Adipocyte (in vitro differentiated cells): Measurements from ENCODE around the gene IGFBP6.
A peak's percentile ranks its signal among the peaks of the same experiment; 100 is the strongest.
"Not testable (repeated sequence)": the region's sequence is repeated elsewhere in the genome, so short reads cannot be mapped to it uniquely, and the experiment has no call there.

Source experiments
- DNase-seq: peaks from one replicate; pipeline ENCODE4 v3.0.0-alpha.2; 2015; ENCODE audit warnings: low read depth
- H3K27me3 ChIP-seq: replicated peaks from 2 replicates; pipeline ENCODE4 v1.7.0; 2013; ENCODE audit warnings: mild to moderate bottlenecking, low read length, moderate library complexity; ENCODE audit not compliant: control insufficient read depth, insufficient read depth
- H3K36me3 ChIP-seq: 2 replicates; pipeline ENCODE4 v1.7.0; 2013; ENCODE audit warnings: low read length, mild to moderate bottlenecking, moderate library complexity; ENCODE audit not compliant: control insufficient read depth, insufficient read depth, severe bottlenecking
- H3K4me1 ChIP-seq: 2 replicates; pipeline ENCODE4 v1.7.0; 2013; ENCODE audit warnings: mild to moderate bottlenecking, low read length, moderate library complexity; ENCODE audit not compliant: control insufficient read depth, insufficient read depth
- H3K4me3 ChIP-seq: 2 replicates; pipeline ENCODE4 v1.7.0; 2013; ENCODE audit warnings: mild to moderate bottlenecking, low read length, moderate library complexity
- H3K9ac ChIP-seq: 2 replicates; pipeline ENCODE4 v1.7.0; 2013; ENCODE audit warnings: mild to moderate bottlenecking, low read length, moderate library complexity
- H3K9me3 ChIP-seq: 2 replicates; pipeline ENCODE4 v1.7.0; 2013; ENCODE audit warnings: mild to moderate bottlenecking, low read length, moderate library complexity; ENCODE audit not compliant: control insufficient read depth

Gene IGFBP6

GRCh38 chr12:53094796-53095595 is 2.5 kb upstream of the IGFBP6 start:
- peaks cover 47% of the 10 kb centered on the region for H3K4me1 ChIP-seq
- not testable (repeated sequence) for DNase-seq, H3K9me3 ChIP-seq, H3K9ac ChIP-seq, H3K27me3 ChIP-seq, H3K36me3 ChIP-seq, H3K4me3 ChIP-seq

DNA sequence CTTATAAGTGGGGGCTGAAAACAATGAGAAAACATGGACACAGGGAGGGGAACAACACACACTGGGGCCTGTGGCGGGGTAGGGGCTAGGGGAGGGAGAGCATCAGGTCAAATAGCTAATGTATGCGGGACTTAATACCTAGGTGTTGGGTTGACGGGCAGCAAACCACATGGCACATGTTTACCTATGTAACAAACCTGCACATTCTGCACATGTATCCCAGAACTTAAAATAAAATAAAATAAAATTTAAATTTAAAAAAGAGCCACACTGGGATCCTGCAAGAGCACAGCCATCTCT is 1.9 kb upstream of the IGFBP6 start:
- H3K9ac ChIP-seq, result peak overlapping the region; percentile 83
- peak overlapping the region; percentile 63 for H3K4me3 ChIP-seq
- not testable (repeated sequence) for H3K9me3 ChIP-seq, H3K27me3 ChIP-seq, H3K36me3 ChIP-seq, DNase-seq
- H3K4me1 ChIP-seq, result peaks cover 47% of the 10 kb centered on the region

GRCh38 chr12:53096089-53096741 is 1.3 kb upstream of the IGFBP6 start:
- peak overlapping the region; percentile 85 for H3K4me3 ChIP-seq
- peaks cover 10% of the 10 kb centered on the region for H3K36me3 ChIP-seq
- peak; percentile 93 for DNase-seq
- H3K9ac ChIP-seq, result peak overlapping the region; percentile 95
- no peaks in the 10 kb centered on the region for H3K9me3 ChIP-seq
- peaks cover 43% of the 10 kb centered on the region for H3K4me1 ChIP-seq
- H3K27me3 ChIP-seq, result no peaks in the 10 kb centered on the region

- Histone ChIP-seq H3K9ac (peak overlapping the region; percentile 95), H3K9me3 (no peaks in the 10 kb centered on the region), H3K4me1 (peaks cover 43% of the 10 kb centered on the region), H3K36me3 (peaks cover 12% of the 10 kb centered on the region), H3K27me3 (no peaks in the 10 kb centered on the region), H3K4me3 (peak overlapping the region; percentile 85)
- peak; percentile 44 for DNase-seq
These were observed 708 bp upstream of the IGFBP6 start for GRCh38 chr12:53096759-53097158.

- Histone ChIP-seq H3K9ac (peak overlapping the region; percentile 95), H3K4me3 (peak overlapping the region; percentile 85), H3K9me3 (no peaks in the 10 kb centered on the region), H3K27me3 (no peaks in the 10 kb centered on the region), H3K4me1 (peaks cover 43% of the 10 kb centered on the region), H3K36me3 (peaks cover 15% of the 10 kb centered on the region)
- peak; percentile 58 for DNase-seq
These were observed 282 bp upstream of the IGFBP6 start for GRCh38 chr12:53097207-53097563.

GRCh38 chr12:53098354-53098981 is 1.0 kb downstream of the IGFBP6 start:
- peaks cover 42% of the 10 kb centered on the region for H3K4me1 ChIP-seq
- H3K9me3 ChIP-seq, result no peaks in the 10 kb centered on the region
- peak; percentile 79 for DNase-seq
- H3K27me3 ChIP-seq, result no peaks in the 10 kb centered on the region
- H3K4me3 ChIP-seq, result peak overlapping the region; percentile 85
- H3K9ac ChIP-seq, result peak overlapping the region; percentile 95
- H3K36me3 ChIP-seq, result peaks cover 17% of the 10 kb centered on the region

GRCh38 chr12:53099071-53099882 is 1.8 kb downstream of the IGFBP6 start:
- peak overlapping the region; percentile 95 for H3K9ac ChIP-seq
- H3K9me3 ChIP-seq, result no peaks in the 10 kb centered on the region
- H3K36me3 ChIP-seq, result peaks cover 17% of the 10 kb centered on the region
- H3K4me3 ChIP-seq, result peak overlapping the region; percentile 85
- peaks cover 34% of the 10 kb centered on the region for H3K4me1 ChIP-seq
- DNase-seq, result peak; percentile 98
- H3K27me3 ChIP-seq, result no peaks in the 10 kb centered on the region

GRCh38 chr12:53100466-53101151 is 3.1 kb downstream of the IGFBP6 start:
- Histone ChIP-seq H3K4me3 (no peak overlapping the region), H3K36me3 (peaks cover 17% of the 10 kb centered on the region), H3K4me1 (peaks cover 29% of the 10 kb centered on the region), H3K9ac (peak overlapping the region; percentile 44), H3K9me3 (no peaks in the 10 kb centered on the region), H3K27me3 (no peaks in the 10 kb centered on the region)
- DNase-seq, result no peak

- H3K4me1 ChIP-seq, result peaks cover 23% of the 10 kb centered on the region
- no peak for DNase-seq
- H3K9ac ChIP-seq, result no peak overlapping the region
- H3K27me3 ChIP-seq, result no peaks in the 10 kb centered on the region
- H3K36me3 ChIP-seq, result peaks cover 17% of the 10 kb centered on the region
- no peaks in the 10 kb centered on the region for H3K9me3 ChIP-seq
- H3K4me3 ChIP-seq, result no peak overlapping the region
These were observed 3.8 kb downstream of the IGFBP6 start for GRCh38 chr12:53101266-53101665.

DNA sequence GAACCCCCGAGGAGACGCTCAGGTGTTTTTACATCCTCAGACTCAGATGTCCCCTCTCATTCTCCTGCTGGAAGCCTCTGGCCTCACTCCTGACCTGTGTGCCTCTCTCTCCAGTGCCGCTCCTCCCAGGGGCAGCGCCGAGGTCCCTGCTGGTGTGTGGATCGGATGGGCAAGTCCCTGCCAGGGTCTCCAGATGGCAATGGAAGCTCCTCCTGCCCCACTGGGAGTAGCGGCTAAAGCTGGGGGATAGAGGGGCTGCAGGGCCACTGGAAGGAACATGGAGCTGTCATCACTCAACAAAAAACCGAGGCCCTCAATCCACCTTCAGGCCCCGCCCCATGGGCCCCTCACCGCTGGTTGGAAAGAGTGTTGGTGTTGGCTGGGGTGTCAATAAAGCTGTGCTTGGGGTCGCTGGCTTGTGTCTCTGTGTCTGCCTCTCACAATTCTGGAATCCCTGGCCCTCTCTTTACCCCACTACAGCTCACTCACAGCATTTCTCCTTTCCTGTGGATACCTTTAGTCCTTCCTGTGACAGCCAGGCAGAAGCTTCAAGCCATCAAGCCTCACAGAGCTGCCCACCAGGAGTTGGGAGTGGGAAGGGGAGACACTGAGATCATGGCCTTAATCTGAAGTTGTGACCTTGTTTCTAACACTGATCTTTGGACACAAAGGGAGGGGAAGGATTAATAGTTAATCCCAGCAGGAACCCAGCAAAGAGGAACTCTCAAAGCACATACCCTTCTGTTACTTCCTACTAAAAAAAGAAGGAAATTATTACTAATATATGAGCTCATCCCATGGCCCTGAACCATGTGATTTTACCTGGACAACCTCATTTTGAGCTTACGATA is 4.7 kb downstream of the IGFBP6 start:
- no peaks in the 10 kb centered on the region for H3K27me3 ChIP-seq
- H3K9me3 ChIP-seq, result no peaks in the 10 kb centered on the region
- H3K4me1 ChIP-seq, result peaks cover 18% of the 10 kb centered on the region
- no peak overlapping the region for H3K9ac ChIP-seq
- H3K36me3 ChIP-seq, result peaks cover 17% of the 10 kb centered on the region
- no peak for DNase-seq
- H3K4me3 ChIP-seq, result no peak overlapping the region
